Measurements from ENCODE around the gene ELL. TPM values are rescaled to one million over a fixed set of nuclear protein-coding genes. Genes with fewer than 3 reads are reported as not detected.

ELL gene
- total RNA-seq, 3 donors from 2014 or later (not counting 1 experiment from before 2014, with no cell fraction given), result 61.1 to 64.3 (median 63.8) TPM

GRCh38 chr19:18414504-18415177 lies 107.2 kb downstream of the ELL start:
- Histone ChIP-seq H3K4me3 (ENCODE audit: low read length) (no peak overlapping the region), H3K9me3 (ENCODE audit: control insufficient read depth, insufficient read depth, low read length) (no peaks in the 10 kb centered on the region), H3K27me3 (ENCODE audit: control insufficient read depth, insufficient read depth, low read length) (no peaks in the 10 kb centered on the region), H3K4me1 (ENCODE audit: control insufficient read depth, insufficient read depth, low read length) (peaks cover 53% of the 10 kb centered on the region), H3K36me3 (ENCODE audit: control insufficient read depth, insufficient read depth, low read length) (no peaks in the 10 kb centered on the region), H3K27ac (ENCODE audit: low read length) (peak overlapping the region; percentile 89)
- Mint-ChIP-seq H3K4me3 (peak overlapping the region; percentile 60), H3K27me3 (ENCODE audit: low read depth in 2 of 2) (no peaks in the 10 kb centered on the region), H3K9me3 (no peaks in the 10 kb centered on the region), H3K4me1 (peaks cover 35 to 56% of the 10 kb centered on the region in 2 donors), H3K36me3 (no peaks in the 10 kb centered on the region), H3K27ac (peak overlapping the region; percentile 63 to 97)
- DNase-seq (peak in 1 of 2 donors; percentile 51), ATAC-seq (no peak)
- TF ChIP-seq CTCF (IDR thresholded peaks at IDR 0.05), result no peak
- WGBS (ENCODE audit: insufficient coverage), result 12% methylated on average over 9 of the region's 11 CpGs
- intact Hi-C loops (cut with micrococcal nuclease), result loop anchor here (5.0 kb wide), 3 partner anchors 37 to 222 kb away; partner anchors contain the start of gene MPV17L2

- Mint-ChIP-seq H3K9me3 (no peaks in the 10 kb centered on the region), H3K27me3 (ENCODE audit: low read depth in 2 of 2) (no peaks in the 10 kb centered on the region), H3K4me3 (no peak overlapping the region), H3K4me1 (peaks cover 23 to 42% of the 10 kb centered on the region in 2 donors), H3K36me3 (no peaks in the 10 kb centered on the region), H3K27ac (no peak overlapping the region)
- H3K27me3 ChIP-seq (ENCODE audit: control insufficient read depth, insufficient read depth, low read length), result no peaks in the 10 kb centered on the region
- no peak overlapping the region for H3K4me3 ChIP-seq (ENCODE audit: low read length)
- 92% methylated on average over 15 of the region's 16 CpGs for WGBS (ENCODE audit: insufficient coverage)
- DNase-seq (no peak), ATAC-seq (no peak)
- no peak for TF ChIP-seq CTCF (IDR thresholded peaks at IDR 0.05)
- H3K36me3 ChIP-seq (ENCODE audit: control insufficient read depth, insufficient read depth, low read length), result no peaks in the 10 kb centered on the region
- H3K9me3 ChIP-seq (ENCODE audit: control insufficient read depth, insufficient read depth, low read length), result no peaks in the 10 kb centered on the region
- peaks cover 47% of the 10 kb centered on the region for H3K4me1 ChIP-seq (ENCODE audit: control insufficient read depth, insufficient read depth, low read length)
- H3K27ac ChIP-seq (ENCODE audit: low read length), result no peak overlapping the region
- intact Hi-C loops (cut with micrococcal nuclease), result no loop called here
These were observed 109.1 kb downstream of the ELL start for GRCh38 chr19:18412610-18413239.

GRCh38 chr19:18408053-18408476 lies 113.8 kb downstream of the ELL start:
- no peaks in the 10 kb centered on the region for H3K36me3 Mint-ChIP-seq
- ATAC-seq, result peak; percentile 23 to 31 (median 23)
- no peaks in the 10 kb centered on the region for H3K9me3 ChIP-seq (ENCODE audit: control insufficient read depth, insufficient read depth, low read length)
- WGBS (ENCODE audit: insufficient coverage), result 26% methylated on average over 10 of the region's 10 CpGs
- peaks cover 0 to 8% of the 10 kb centered on the region in 2 donors for H3K4me1 Mint-ChIP-seq
- no peaks in the 10 kb centered on the region for H3K36me3 ChIP-seq (ENCODE audit: control insufficient read depth, insufficient read depth, low read length)
- no peaks in the 10 kb centered on the region for H3K27me3 Mint-ChIP-seq (ENCODE audit: low read depth in 2 of 2)
- no peaks in the 10 kb centered on the region for H3K27me3 ChIP-seq (ENCODE audit: control insufficient read depth, insufficient read depth, low read length)
- intact Hi-C loops (cut with micrococcal nuclease), result no loop called here
- no peaks in the 10 kb centered on the region for H3K9me3 Mint-ChIP-seq
- no peak overlapping the region for H3K27ac Mint-ChIP-seq
- H3K4me3 Mint-ChIP-seq, result no peak overlapping the region
- H3K27ac ChIP-seq (ENCODE audit: low read length), result no peak overlapping the region
- peak in 1 of 2 donors; percentile 44 for DNase-seq
- peaks cover 13% of the 10 kb centered on the region for H3K4me1 ChIP-seq (ENCODE audit: control insufficient read depth, insufficient read depth, low read length)
- no peak overlapping the region for H3K4me3 ChIP-seq (ENCODE audit: low read length)
- TF ChIP-seq CTCF (IDR thresholded peaks at IDR 0.05), result peak; percentile 10

Measured in natural killer cell (primary cell).